GM21723 (cell line): ENCODE data around the gene TUBA3E.
"Not testable (repeated sequence)": the region's sequence is repeated elsewhere in the genome, so short reads cannot be mapped to it uniquely, and the experiment has no call there.

ENCODE experiments used
- ATAC-seq: cut with Tn5 transposase; IDR thresholded peaks from one replicate; pipeline ENCODE4 v1.9.1; 2021; ENCODE audit warnings: mild to moderate bottlenecking, moderate library complexity; ENCODE audit not compliant: unreplicated experiment

Gene TUBA3E

GRCh38 chr2:130198343-130198742, at the start of gene TUBA3E:
TSS of gene TUBA3E (minus strand) at chr2:130198439. CDS start at chr2:130198360, 79 bp downstream.
- no peak for ATAC-seq

GRCh38 chr2:130246430-130246829, 48.2 kb upstream of the TUBA3E start:
- no peak for ATAC-seq

GRCh38 chr2:130245976-130246375, 47.7 kb upstream of the TUBA3E start:
- no peak for ATAC-seq

- no peak for ATAC-seq
Observed at GRCh38 chr2:130243359-130243758, 45.1 kb upstream of the TUBA3E start.

- ATAC-seq, result no peak
Observed at GRCh38 chr2:130241041-130241707, 42.9 kb upstream of the TUBA3E start.

GRCh38 chr2:130239581-130239980, 41.3 kb upstream of the TUBA3E start:
- not testable (repeated sequence) for ATAC-seq

- not testable (repeated sequence) for ATAC-seq
Observed at GRCh38 chr2:130233066-130233465, 34.8 kb upstream of the TUBA3E start.

- no peak for ATAC-seq
Observed at GRCh38 chr2:130231656-130232055, 33.4 kb upstream of the TUBA3E start.

GRCh38 chr2:130230907-130231306, 32.7 kb upstream of the TUBA3E start:
- not testable (repeated sequence) for ATAC-seq

- not testable (repeated sequence) for ATAC-seq
Observed at GRCh38 chr2:130230376-130230775, 32.1 kb upstream of the TUBA3E start.

- not testable (repeated sequence) for ATAC-seq
Observed at GRCh38 chr2:130229161-130229510, 30.9 kb upstream of the TUBA3E start.

GRCh38 chr2:130228467-130229160, 30.4 kb upstream of the TUBA3E start:
- not testable (repeated sequence) for ATAC-seq

GRCh38 chr2:130228005-130228404, 29.8 kb upstream of the TUBA3E start:
- not testable (repeated sequence) for ATAC-seq

- peak; percentile 90 for ATAC-seq
Observed at GRCh38 chr2:130222523-130222922, 24.3 kb upstream of the TUBA3E start.

- not testable (repeated sequence) for ATAC-seq
Observed at GRCh38 chr2:130220505-130220904, 22.3 kb upstream of the TUBA3E start.

GRCh38 chr2:130219147-130219546, 20.9 kb upstream of the TUBA3E start:
- not testable (repeated sequence) for ATAC-seq

- not testable (repeated sequence) for ATAC-seq
Observed at GRCh38 chr2:130207051-130207450, 8.8 kb upstream of the TUBA3E start.

- not testable (repeated sequence) for ATAC-seq
Observed at GRCh38 chr2:130203150-130203549, 4.9 kb upstream of the TUBA3E start.

- ATAC-seq, result not testable (repeated sequence)
Observed at GRCh38 chr2:130202518-130202917, 4.3 kb upstream of the TUBA3E start.

GRCh38 chr2:130196052-130196451, 2.2 kb downstream of the TUBA3E start:
- ATAC-seq, result not testable (repeated sequence)

GRCh38 chr2:130195089-130195635, 3.1 kb downstream of the TUBA3E start:
- ATAC-seq, result not testable (repeated sequence)

GRCh38 chr2:130193824-130194223, 4.4 kb downstream of the TUBA3E start:
- ATAC-seq, result not testable (repeated sequence)
